Ascending aorta (tissue), 2 donors: ENCODE results near the gene PDLIM7. TPM values are rescaled to one million over a fixed set of nuclear protein-coding genes. Genes with fewer than 3 reads are reported as not detected.

Experiments used
- DNase-seq, 2 donors: peaks; one replicate each; pipeline ENCODE4 v3.0.0-alpha.2; 2019; ENCODE audit warnings: low spot score in 2 of 2
- H3K27ac ChIP-seq, 2 donors: fragments of 200-600 bp; sonication (generic); one replicate each; pipeline ENCODE4 v1.5.1; 2016 to 2017; ENCODE audit warnings: mild to moderate bottlenecking in 1 of 2
- H3K27me3 ChIP-seq: fragments of 200-600 bp; sonication (generic); one replicate; pipeline ENCODE4 v1.5.1; 2017
- H3K36me3 ChIP-seq, 2 donors: fragments of 200-600 bp; sonication (generic); one replicate each; pipeline ENCODE4 v1.5.1; 2016
- H3K4me1 ChIP-seq, 2 donors: fragments of 200-600 bp; sonication (generic); one replicate each; pipeline ENCODE4 v1.5.1; 2016 to 2017; ENCODE audit warnings: mild to moderate bottlenecking in 1 of 2
- H3K4me3 ChIP-seq, 2 donors: fragments of 200-600 bp; sonication (generic); one replicate each; pipeline ENCODE4 v1.5.1; 2016 to 2017; ENCODE audit warnings: mild to moderate bottlenecking in 1 of 2
- H3K9me3 ChIP-seq, 2 donors: fragments of 200-600 bp; sonication (generic); one replicate each; pipeline ENCODE4 v1.5.1; 2016
- CTCF ChIP-seq, 3 experiments: fragments of 200-600 bp in 2 of 3; fragments of 450-650 bp in 1 of 3; sonication (generic) in 2 of 3; IDR thresholded peaks; one replicate each; pipeline ENCODE4 v1.5.1; 2016 to 2019; ENCODE audit warnings: antibody characterized with exemption in 3 of 3, mild to moderate bottlenecking in 1 of 3, moderate library complexity in 1 of 3
- intact Hi-C: fragments of 100-400 bp; cut with DNase I; formaldehyde crosslinking; loops from one replicate; pipeline ENCODE4 v1.15.1; 2023
- total RNA-seq: library from RNA; depleted of rRNA; stranded (reverse); fragments of >200 nt; gene quantifications from one replicate; pipeline ENCODE4 v1.1.0, GENCODE V29; 2016

PDLIM7 gene
- total RNA-seq, 1 donor from 2014 or later: 1,082 TPM

- DNase-seq: no peak
- no peaks in the 10 kb centered on the region for H3K9me3 ChIP-seq
- H3K4me3 ChIP-seq: no peak overlapping the region
- H3K27me3 ChIP-seq: no peaks in the 10 kb centered on the region
- intact Hi-C loops: no loop called here
- no peak overlapping the region for H3K27ac ChIP-seq
- peaks cover 0 to 5% of the 10 kb centered on the region in 2 donors for H3K4me1 ChIP-seq
- peaks cover 0 to 3% of the 10 kb centered on the region in 2 donors for H3K36me3 ChIP-seq
- TF ChIP-seq CTCF (IDR thresholded peaks at IDR 0.05): no peak
Measured at GRCh38 chr5:177502886-177503285, 5.5 kb upstream of the PDLIM7 start.

- no peaks in the 10 kb centered on the region for H3K9me3 ChIP-seq
- no peak overlapping the region for H3K4me3 ChIP-seq
- peaks cover 0 to 3% of the 10 kb centered on the region in 2 donors for H3K36me3 ChIP-seq
- H3K4me1 ChIP-seq: peaks cover 0 to 5% of the 10 kb centered on the region in 2 donors
- TF ChIP-seq CTCF (IDR thresholded peaks at IDR 0.05): no peak
- intact Hi-C loops: loop anchor here (1.0 kb wide), 3 partner anchors 11 to 112 kb away; no protein-coding TSS in a partner anchor
- no peaks in the 10 kb centered on the region for H3K27me3 ChIP-seq
- H3K27ac ChIP-seq: no peak overlapping the region
- DNase-seq: no peak
Measured at GRCh38 chr5:177501874-177502678, 4.7 kb upstream of the PDLIM7 start.

- Histone ChIP-seq H3K4me3 (no peak overlapping the region), H3K27ac (no peak overlapping the region), H3K27me3 (no peaks in the 10 kb centered on the region), H3K4me1 (peaks cover 4 to 10% of the 10 kb centered on the region in 2 donors), H3K9me3 (no peaks in the 10 kb centered on the region), H3K36me3 (peaks cover 3 to 5% of the 10 kb centered on the region in 2 donors)
- TF ChIP-seq CTCF (IDR thresholded peaks at IDR 0.05): peak; percentile 92 to 97 (median 95)
- peak in 1 of 2 donors; percentile 95 for DNase-seq
- intact Hi-C loops: loop anchor here (1.0 kb wide), 3 partner anchors 10 to 111 kb away; no protein-coding TSS in a partner anchor
Measured at GRCh38 chr5:177500685-177501522, 3.5 kb upstream of the PDLIM7 start.

- no peak for DNase-seq
- TF ChIP-seq CTCF (IDR thresholded peaks at IDR 0.05): no peak
- no peak overlapping the region for H3K4me3 ChIP-seq
- no peak overlapping the region for H3K27ac ChIP-seq
- peaks cover 6 to 19% of the 10 kb centered on the region in 2 donors for H3K4me1 ChIP-seq
- intact Hi-C loops: loop anchor here (5.0 kb wide), 1 partner anchor 188 kb away; the partner anchor contains the start of gene MXD3
- no peaks in the 10 kb centered on the region for H3K9me3 ChIP-seq
- H3K36me3 ChIP-seq: peaks cover 3 to 8% of the 10 kb centered on the region in 2 donors
- no peaks in the 10 kb centered on the region for H3K27me3 ChIP-seq
Measured at GRCh38 chr5:177499842-177500241, 2.4 kb upstream of the PDLIM7 start.

- no peak for DNase-seq
- peaks cover 17 to 33% of the 10 kb centered on the region in 2 donors for H3K4me1 ChIP-seq
- H3K27me3 ChIP-seq: no peaks in the 10 kb centered on the region
- intact Hi-C loops: loop anchor here (1.0 to 5.0 kb wide), 2 partner anchors 44 to 186 kb away; partner anchors contain the start of gene MXD3
- peak overlapping the region; percentile 96 to 99 for H3K27ac ChIP-seq
- H3K4me3 ChIP-seq: peak overlapping the region; percentile 92 to 93
- TF ChIP-seq CTCF (IDR thresholded peaks at IDR 0.05): no peak
- peaks cover 7 to 15% of the 10 kb centered on the region in 2 donors for H3K36me3 ChIP-seq
- H3K9me3 ChIP-seq: no peaks in the 10 kb centered on the region
Measured at GRCh38 chr5:177498013-177498787, 796 bp upstream of the PDLIM7 start.
